NCI-H226 (cell line): ENCODE results near the gene ITM2C.

ENCODE experiments used
- DNase-seq: peaks from one replicate; pipeline ENCODE4 v3.0.0-alpha.2; 2015

Gene ITM2C

GRCh38 chr2:230861552-230862255, 3.0 kb upstream of the ITM2C start:
- no peak for DNase-seq

DNA sequence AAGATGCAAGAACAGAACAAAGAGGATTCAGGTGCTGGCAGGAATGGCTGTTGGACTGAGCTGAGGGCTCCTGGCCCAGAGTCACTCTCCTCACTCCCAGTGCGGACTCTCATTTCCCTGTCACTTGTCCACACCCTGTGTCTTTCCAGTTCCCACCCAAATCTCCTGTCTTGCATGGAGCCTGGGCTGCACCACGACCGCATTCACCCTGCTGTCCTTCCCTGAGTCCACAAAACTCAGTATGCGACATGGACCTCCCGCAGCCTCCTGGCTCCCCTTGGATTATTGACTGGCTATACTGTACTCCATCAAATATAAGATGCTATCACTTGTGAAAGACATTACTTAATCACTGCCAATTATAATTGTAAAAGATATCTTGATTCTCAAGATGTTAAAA, 2.5 kb upstream of the ITM2C start:
- DNase-seq = no peak

DNA sequence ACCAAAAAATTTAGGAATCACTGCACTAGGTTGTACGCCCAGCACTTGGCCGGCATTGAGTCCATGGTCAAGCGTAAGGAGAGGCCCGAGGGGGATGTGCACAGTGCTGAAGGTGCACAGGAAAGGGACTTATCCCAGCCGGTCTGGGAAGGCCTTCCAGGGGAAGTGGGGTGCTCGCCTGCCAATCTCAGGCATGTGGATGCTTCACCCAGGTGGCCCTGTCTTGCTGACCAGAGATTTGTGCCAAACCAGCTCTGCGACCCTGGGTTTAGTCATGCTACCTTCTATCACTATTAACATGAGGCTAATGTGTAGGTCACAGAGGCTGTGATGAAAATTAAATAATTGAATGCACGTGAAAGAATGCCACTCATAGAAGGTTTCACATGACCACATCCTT, 1.7 kb upstream of the ITM2C start:
- DNase-seq = no peak

GRCh38 chr2:230863442-230864121, 1.2 kb upstream of the ITM2C start:
- DNase-seq = no peak

GRCh38 chr2:230864122-230864604, 579 bp upstream of the ITM2C start:
- no peak for DNase-seq

DNA sequence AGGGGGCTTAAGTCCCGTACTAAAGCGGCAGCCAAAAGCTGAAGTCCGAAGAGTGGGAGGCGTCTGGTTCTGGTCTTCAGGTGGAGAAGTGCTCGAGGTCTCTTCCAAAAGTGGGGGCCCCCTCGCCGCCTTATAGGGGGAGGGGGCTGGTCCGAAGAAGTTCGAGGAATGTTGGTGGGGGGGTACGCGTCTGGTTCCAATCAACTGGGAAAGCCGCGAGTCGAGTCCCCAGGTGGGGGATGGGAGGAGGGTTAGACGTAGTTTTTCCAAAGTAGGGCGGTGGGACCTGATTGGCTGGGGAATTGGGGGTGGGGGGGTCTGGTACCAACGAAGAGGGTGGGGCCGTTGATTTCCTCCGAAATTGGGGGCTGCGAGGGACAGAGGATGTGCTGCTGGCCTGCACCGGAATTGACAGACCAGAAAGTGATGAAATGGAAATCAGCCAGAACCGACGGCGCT, 594 bp downstream of the ITM2C start:
- DNase-seq = no peak

DNA sequence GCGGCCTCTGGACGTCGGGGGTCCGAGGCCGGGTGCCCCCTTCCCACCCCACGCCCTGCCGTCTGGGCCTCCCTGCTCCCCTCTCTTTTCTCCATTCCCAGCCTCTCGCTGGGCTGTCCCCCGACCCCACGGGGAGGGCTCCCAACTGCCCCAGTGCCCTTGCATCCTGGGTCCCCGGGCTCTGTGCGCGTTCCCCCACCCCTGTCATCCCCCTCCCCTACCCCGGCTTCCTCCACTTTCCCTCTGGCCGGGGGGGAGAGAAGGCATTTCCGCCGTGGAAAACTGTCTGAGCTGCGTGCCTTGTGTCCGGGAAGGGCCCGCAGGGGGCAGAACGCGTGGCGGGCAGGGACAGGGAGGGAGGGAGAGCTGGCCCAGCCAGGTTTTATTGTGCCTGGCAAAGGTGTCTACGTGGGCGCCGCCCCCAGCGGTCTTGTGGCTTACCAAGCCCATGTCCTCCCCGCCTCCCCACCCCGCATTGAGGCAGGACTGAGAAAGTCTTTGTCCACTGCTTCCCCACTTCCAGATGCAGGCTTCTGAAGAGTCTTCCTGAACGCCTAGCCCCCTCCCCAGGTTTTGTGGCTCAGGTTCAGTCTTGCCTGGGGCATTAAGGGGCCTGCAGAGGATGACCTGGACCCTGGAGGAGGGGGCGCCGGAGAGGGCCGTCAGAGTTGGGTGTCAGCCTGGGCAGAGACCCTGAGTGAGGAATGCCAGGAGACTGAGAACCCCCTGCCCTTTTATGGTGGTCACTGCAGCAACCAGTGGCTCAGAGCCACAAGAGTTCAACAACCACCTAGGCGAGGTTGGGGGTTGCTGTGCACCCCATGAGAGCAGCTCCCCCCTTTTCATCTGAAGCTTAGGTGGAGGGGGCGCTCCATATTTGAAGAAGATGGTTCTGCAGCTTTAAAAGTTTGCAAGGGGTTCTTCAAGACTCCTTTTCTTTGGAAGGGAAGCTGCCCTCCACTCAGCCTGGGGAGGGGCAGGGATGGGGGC, 1.3 kb downstream of the ITM2C start:
- no peak for DNase-seq

DNA sequence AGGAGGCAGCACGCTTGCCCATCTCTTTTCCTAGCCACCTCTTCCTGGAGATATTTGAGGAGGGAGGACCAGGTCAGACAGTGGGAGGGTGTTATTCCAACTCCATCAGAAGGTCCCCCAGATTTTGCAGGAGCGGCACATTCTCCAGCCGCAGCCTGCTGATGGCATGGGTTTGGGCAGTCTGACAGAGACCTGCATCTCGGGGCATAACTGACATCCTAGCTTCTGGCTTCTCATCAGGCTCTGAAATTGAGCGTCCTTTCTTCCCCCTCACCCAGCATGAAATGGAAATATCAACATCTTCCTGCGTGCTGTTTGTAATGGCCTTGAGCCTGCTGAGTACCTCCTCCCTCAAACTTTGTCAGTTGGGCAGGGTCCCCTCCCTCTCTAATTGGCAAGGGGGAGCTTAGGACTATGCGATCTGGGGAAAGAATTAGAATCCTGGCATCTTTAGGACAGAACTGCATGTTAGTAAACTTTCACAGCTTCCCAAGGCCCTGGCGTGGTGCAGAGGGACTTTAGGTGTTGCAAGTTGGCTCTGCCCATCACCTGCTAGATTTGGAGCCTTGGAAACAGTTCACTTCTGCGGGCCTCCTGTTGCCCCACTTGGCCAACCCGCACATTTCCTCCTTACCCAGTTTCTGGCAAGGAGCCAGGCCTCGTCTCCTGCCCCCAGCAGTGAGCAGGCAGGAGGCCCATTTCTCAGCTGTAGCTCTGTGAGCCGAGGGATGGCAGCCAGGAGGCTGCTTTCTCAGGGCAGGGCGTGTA, 2.2 kb downstream of the ITM2C start:
- DNase-seq = peak; percentile 12

- no peak for DNase-seq
Observed at GRCh38 chr2:230868161-230868946, 3.6 kb downstream of the ITM2C start.

DNA sequence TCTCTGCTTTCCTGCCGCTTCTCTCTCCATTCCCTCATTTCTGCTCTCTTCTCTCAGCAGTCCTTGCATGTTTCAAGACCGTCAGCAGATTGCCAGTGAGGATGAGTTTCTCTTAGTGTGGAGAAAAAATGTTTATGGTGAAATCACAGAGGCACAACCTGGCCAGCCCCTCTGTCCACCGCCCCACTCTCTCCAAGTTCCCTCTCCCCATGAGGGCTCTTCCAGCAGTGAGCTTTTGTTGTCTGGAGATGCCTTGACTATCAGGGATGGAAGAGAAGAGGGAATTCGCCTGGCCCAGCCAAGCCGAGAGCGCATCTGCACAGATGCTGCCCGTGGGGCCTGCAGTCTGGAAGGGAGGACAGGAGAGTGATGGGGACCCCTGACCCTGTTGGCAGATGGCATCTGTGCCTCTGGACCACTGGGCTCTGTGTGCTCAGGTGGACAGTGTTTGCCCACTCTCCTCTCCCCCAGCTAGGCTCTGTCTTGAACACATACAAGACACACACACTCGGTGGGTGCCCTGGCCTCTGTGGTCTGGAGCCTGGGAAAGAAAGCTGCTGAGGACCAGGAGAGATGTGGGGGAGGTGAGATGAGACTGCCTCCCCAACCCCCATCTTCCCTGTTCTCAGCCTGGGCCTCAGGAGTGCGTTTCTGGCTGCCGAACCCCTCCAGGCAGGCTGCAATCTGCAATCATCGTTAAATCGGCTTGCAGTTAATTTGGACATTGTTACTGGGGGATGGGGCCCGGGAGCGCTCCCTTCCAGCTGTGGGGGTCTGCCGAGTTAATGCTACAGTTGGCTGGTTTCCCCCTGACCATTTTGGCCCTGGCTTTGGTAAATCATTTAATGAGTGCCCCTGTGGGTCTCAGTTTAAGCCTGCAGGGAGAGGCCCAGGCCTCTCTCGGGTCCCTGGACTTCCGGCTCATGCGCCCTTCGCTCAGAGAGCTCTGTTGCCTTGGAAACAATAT, 4.5 kb downstream of the ITM2C start:
- no peak for DNase-seq

GRCh38 chr2:230869914-230870543, 5.3 kb downstream of the ITM2C start:
- DNase-seq = no peak

DNA sequence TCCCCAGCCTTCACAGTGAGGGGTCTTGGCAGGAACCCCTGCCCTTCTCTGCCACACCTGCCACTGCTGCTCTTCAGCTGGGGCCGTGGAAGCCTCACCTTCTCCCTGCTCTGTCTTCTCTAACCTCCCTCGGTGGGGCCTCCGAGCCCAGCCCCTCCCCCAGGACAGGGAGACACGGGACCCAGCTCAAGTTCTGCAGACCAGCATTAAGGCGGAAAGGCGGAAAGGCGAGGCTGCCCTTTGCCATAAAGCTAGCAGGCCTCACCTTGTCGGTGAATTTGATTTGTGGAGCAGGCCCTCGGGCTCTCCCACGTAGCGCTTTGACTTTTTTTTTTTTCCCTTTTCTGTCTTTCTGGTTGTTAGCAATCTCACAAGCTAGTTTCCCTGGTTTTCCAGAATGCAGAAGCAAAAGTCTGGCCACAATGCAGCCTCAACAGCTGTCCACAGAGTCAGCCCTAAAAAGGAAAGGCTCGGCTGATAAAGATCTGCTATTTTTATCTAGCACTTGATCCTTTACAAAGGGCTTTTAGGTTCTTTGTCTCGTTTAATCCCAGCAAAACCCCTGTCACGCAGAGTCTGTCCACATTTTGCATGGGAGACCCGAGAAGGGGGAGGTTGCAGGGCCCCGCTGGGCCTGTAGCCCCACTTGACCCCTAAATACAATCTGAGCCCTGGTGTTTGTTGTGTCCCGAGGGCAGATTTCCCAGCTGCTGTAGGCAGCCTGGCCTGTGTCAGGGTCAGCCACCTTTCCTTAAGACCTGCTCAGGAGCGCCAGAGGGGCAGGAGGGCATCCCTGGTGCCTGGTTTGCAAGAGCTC, 6.0 kb downstream of the ITM2C start:
- no peak for DNase-seq

GRCh38 chr2:230871361-230872150, 6.8 kb downstream of the ITM2C start:
- DNase-seq = no peak

- DNase-seq = no peak
Observed at GRCh38 chr2:230872151-230872967, 7.6 kb downstream of the ITM2C start.

GRCh38 chr2:230872968-230873660, 8.4 kb downstream of the ITM2C start:
- DNase-seq = no peak

GRCh38 chr2:230873661-230874401, 9.1 kb downstream of the ITM2C start:
- DNase-seq = no peak
